DND-41 (cell line): ENCODE results near the gene SLC9A7.

Experiments used
- ATAC-seq: fragments of 200-7000 bp; cut with Tn5 transposase; 3 replicates; pipeline ENCODE4 v1.9.1; 2021; ENCODE audit warnings: low read depth; ENCODE audit not compliant: insufficient read depth
- DNase-seq: peaks from one replicate; pipeline ENCODE4 v3.0.0-alpha.2; 2020
- H2AFZ ChIP-seq: 2 replicates; pipeline ENCODE4 v1.6.0; 2012; ENCODE audit warnings: low read depth, low read length
- H3K27ac ChIP-seq: 2 replicates; pipeline ENCODE4 v1.5.1; 2012; ENCODE audit warnings: low read length, inconsistent platforms
- H3K27me3 ChIP-seq: fragments of 200-600 bp; sonication (generic); 2 replicates; pipeline ENCODE4 v1.6.0; 2012; ENCODE audit warnings: low read length, mild to moderate bottlenecking, inconsistent platforms; ENCODE audit not compliant: insufficient read depth, poor library complexity
- H3K36me3 ChIP-seq: 2 replicates; pipeline ENCODE4 v1.5.1; 2012; ENCODE audit warnings: low read length, inconsistent platforms; ENCODE audit not compliant: insufficient read depth
- H3K4me1 ChIP-seq: 2 replicates; pipeline ENCODE4 v1.5.1; 2012; ENCODE audit warnings: mild to moderate bottlenecking, low read length; ENCODE audit not compliant: insufficient read depth
- H3K4me2 ChIP-seq: 2 replicates; pipeline ENCODE4 v1.6.0; 2012; ENCODE audit warnings: mild to moderate bottlenecking, moderate library complexity, low read length, inconsistent platforms; ENCODE audit not compliant: insufficient read depth
- H3K4me3 ChIP-seq, 2 experiments: fragments of 200-600 bp in 1 of 2; shearing (Covaris generic) in 1 of 2; 2 replicates each; pipeline ENCODE4 v1.5.1; 2012 to 2016; ENCODE audit warnings: inconsistent platforms in 2 of 2, low read length in 2 of 2, mild to moderate bottlenecking in 2 of 2, low read depth in 1 of 2, moderate library complexity in 1 of 2
- H3K79me2 ChIP-seq: 2 replicates; pipeline ENCODE4 v1.6.0; 2012; ENCODE audit warnings: low read length, inconsistent platforms; ENCODE audit not compliant: insufficient read depth
- H3K9ac ChIP-seq: 2 replicates; pipeline ENCODE4 v1.6.0; 2012; ENCODE audit warnings: low read depth, mild to moderate bottlenecking, inconsistent platforms, low read length, moderate library complexity
- H3K9me3 ChIP-seq: 2 replicates; pipeline ENCODE4 v1.5.1; 2012; ENCODE audit warnings: low read length, moderate library complexity, mild to moderate bottlenecking, inconsistent platforms; ENCODE audit not compliant: insufficient read depth, severe bottlenecking
- H4K20me1 ChIP-seq: 2 replicates; pipeline ENCODE4 v1.6.0; 2012; ENCODE audit warnings: low read length; ENCODE audit not compliant: insufficient read depth
- CTCF ChIP-seq: IDR thresholded peaks from 2 replicates; pipeline ENCODE4 v1.5.1; 2012; ENCODE audit warnings: borderline replicate concordance, low read length, moderate library complexity, mild to moderate bottlenecking; ENCODE audit not compliant: poor library complexity, severe bottlenecking; ENCODE audit errors: extremely low read depth
- EZH2 ChIP-seq: IDR thresholded peaks from 3 replicates; pipeline ENCODE4 v1.6.1; 2012; ENCODE audit warnings: borderline replicate concordance, low read depth, mild to moderate bottlenecking, moderate library complexity, low read length, inconsistent platforms; ENCODE audit not compliant: severe bottlenecking

The SLC9A7 gene

GRCh38 chrX:46686003-46686645 lies 72.8 kb downstream of the SLC9A7 start:
- Histone ChIP-seq H3K4me1 (no peaks in the 10 kb centered on the region), H3K4me3 (no peak overlapping the region), H2AFZ (no peak overlapping the region), H3K9ac (no peak overlapping the region), H3K36me3 (no peaks in the 10 kb centered on the region), H3K27me3 (no peaks in the 10 kb centered on the region), H3K9me3 (no peaks in the 10 kb centered on the region), H4K20me1 (no peaks in the 10 kb centered on the region), H3K4me2 (no peak overlapping the region), H3K27ac (no peak overlapping the region), H3K79me2 (no peaks in the 10 kb centered on the region)
- ATAC-seq: peak; percentile 83
- DNase-seq: peak; percentile 43
- TF ChIP-seq CTCF (peak; percentile 79), EZH2 (no peak)

- no peak for TF ChIP-seq CTCF
- no peak for TF ChIP-seq EZH2
- no peak overlapping the region for H3K4me3 ChIP-seq
- H4K20me1 ChIP-seq: no peaks in the 10 kb centered on the region
- DNase-seq (no peak), ATAC-seq (no peak)
- H3K27me3 ChIP-seq: no peaks in the 10 kb centered on the region
- no peaks in the 10 kb centered on the region for H3K4me1 ChIP-seq
- no peak overlapping the region for H3K4me2 ChIP-seq
- no peak overlapping the region for H3K27ac ChIP-seq
- H2AFZ ChIP-seq: no peak overlapping the region
- no peaks in the 10 kb centered on the region for H3K79me2 ChIP-seq
- no peak overlapping the region for H3K9ac ChIP-seq
- H3K9me3 ChIP-seq: no peaks in the 10 kb centered on the region
- H3K36me3 ChIP-seq: no peaks in the 10 kb centered on the region
Observed at GRCh38 chrX:46683048-46683447, 75.9 kb downstream of the SLC9A7 start.

DNA sequence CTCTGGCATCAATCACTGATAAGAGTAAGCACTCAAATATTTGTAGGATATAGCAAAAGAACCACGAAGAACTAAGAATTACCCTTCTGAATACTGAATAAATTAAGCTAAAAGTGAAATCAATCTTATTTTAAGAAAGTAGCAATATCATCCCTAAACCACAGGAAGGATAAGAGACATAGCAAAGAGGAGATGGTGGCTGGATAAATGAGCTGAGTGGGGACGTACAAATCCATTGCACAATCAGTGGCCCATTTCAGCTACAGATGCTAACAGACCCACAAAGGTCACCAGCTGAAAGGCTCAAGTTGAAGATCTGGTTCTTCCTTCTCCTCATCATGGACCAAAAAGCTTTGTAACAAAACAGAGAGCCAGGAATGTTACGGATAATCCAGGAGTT lies 77.1 kb downstream of the SLC9A7 start:
- no peak overlapping the region for H3K27ac ChIP-seq
- H3K79me2 ChIP-seq: no peaks in the 10 kb centered on the region
- no peak overlapping the region for H3K4me3 ChIP-seq
- H3K4me1 ChIP-seq: no peaks in the 10 kb centered on the region
- no peak overlapping the region for H3K4me2 ChIP-seq
- no peak overlapping the region for H2AFZ ChIP-seq
- no peak for DNase-seq
- TF ChIP-seq EZH2: no peak
- no peak for TF ChIP-seq CTCF
- H4K20me1 ChIP-seq: no peaks in the 10 kb centered on the region
- H3K9me3 ChIP-seq: no peaks in the 10 kb centered on the region
- H3K27me3 ChIP-seq: no peaks in the 10 kb centered on the region
- H3K9ac ChIP-seq: no peak overlapping the region
- no peak for ATAC-seq
- H3K36me3 ChIP-seq: no peaks in the 10 kb centered on the region

GRCh38 chrX:46678232-46678631 lies 80.7 kb downstream of the SLC9A7 start:
- Histone ChIP-seq H3K9ac (no peak overlapping the region), H3K27ac (no peak overlapping the region), H3K4me1 (no peaks in the 10 kb centered on the region), H4K20me1 (no peaks in the 10 kb centered on the region), H3K27me3 (no peaks in the 10 kb centered on the region), H3K79me2 (no peaks in the 10 kb centered on the region), H3K4me3 (no peak overlapping the region), H3K36me3 (no peaks in the 10 kb centered on the region), H3K4me2 (no peak overlapping the region), H2AFZ (no peak overlapping the region), H3K9me3 (no peaks in the 10 kb centered on the region)
- ATAC-seq (no peak), DNase-seq (no peak)
- TF ChIP-seq EZH2 (no peak), CTCF (no peak)
